Measurements from ENCODE around the gene GPR183. TPM values are rescaled to one million over a fixed set of nuclear protein-coding genes. Genes with fewer than 3 reads are reported as not detected.

GPR183 gene
- total and polyA plus RNA-seq, 10 of the 15 experiments (the other 5 are each of a cell fraction or from before 2014, with no cell fraction given), result 134 to 669 (median 225) TPM

GRCh38 chr13:99315186-99315585 is 8.0 kb upstream of the GPR183 start:
- in situ Hi-C loops (cut with MboI), result no loop called here
- ChIA-PET RAD21 (ENCODE audit: unreplicated experiment) (no interaction called here), SMC1A (ENCODE audit: uncharacterized antibody, unreplicated experiment) (interaction anchor here (1.5 to 2.0 kb wide), 2 partner anchors 10 to 39 kb away, joined by 4 to 7 read pairs; no protein-coding TSS in a partner anchor), CTCF (interaction anchor here (0.6 to 1.5 kb wide), 3 partner anchors 9 to 122 kb away, joined by 3 to 5 read pairs (median 4); no protein-coding TSS in a partner anchor), POLR2A (no interaction called here)
- peaks cover 29% of the 10 kb centered on the region for H3K79me2 ChIP-seq (ENCODE audit: control insufficient read depth, insufficient read depth, low read length)
- intact Hi-C loops (cut with micrococcal nuclease; ENCODE audit: unreplicated experiment), result no loop called here
- H2AFZ ChIP-seq (ENCODE audit: control insufficient read depth, low read depth, low read length), result no peak overlapping the region
- DNase-seq (ENCODE audit: low read depth, low spot score), result no peak
- H3K36me3 ChIP-seq (ENCODE audit: control insufficient read depth in 2 of 2, insufficient read depth in 2 of 2, low read length in 1 of 2), result peaks cover 0 to 5% of the 10 kb centered on the region in 2 experiments; a peak in 2 of 4 replicates
- BruUV-seq (replicated peaks), result no TSS peak
- H4K20me1 ChIP-seq (ENCODE audit: control insufficient read depth, insufficient read depth), result no peaks in the 10 kb centered on the region
- H3K4me3 ChIP-seq, result no peak overlapping the region
- FAIRE-seq, result no peak
- H3K27me3 ChIP-seq (replicated peaks in 1 of 2; ENCODE audit: control insufficient read depth in 2 of 2, insufficient read depth in 2 of 2, low read length in 1 of 2), result no peaks in the 10 kb centered on the region
- no peak overlapping the region for H3K9ac ChIP-seq (ENCODE audit: control insufficient read depth, insufficient read depth, low read length)
- H3K4me1 ChIP-seq (ENCODE audit: control insufficient read depth, insufficient read depth, low read length), result peaks cover 31% of the 10 kb centered on the region
- TF ChIP-seq SP1 (IDR thresholded peaks at IDR 0.05; ENCODE audit: low read depth, low read length), result no peak
- no peak overlapping the region for H3K27ac ChIP-seq (ENCODE audit: control insufficient read depth, insufficient read depth)
- no peaks in the 10 kb centered on the region for H3K9me3 ChIP-seq (replicated peaks; ENCODE audit: control insufficient read depth, insufficient read depth, low read length)
- no peak for ATAC-seq
- 98% methylated on average over 6 of the region's 6 CpGs for WGBS (ENCODE audit: insufficient coverage, insufficient replicate concordance, low lambda C conversion rate, missing lambda C conversion rate)
- H3K4me2 ChIP-seq (ENCODE audit: control insufficient read depth, insufficient read depth), result no peak overlapping the region

DNA sequence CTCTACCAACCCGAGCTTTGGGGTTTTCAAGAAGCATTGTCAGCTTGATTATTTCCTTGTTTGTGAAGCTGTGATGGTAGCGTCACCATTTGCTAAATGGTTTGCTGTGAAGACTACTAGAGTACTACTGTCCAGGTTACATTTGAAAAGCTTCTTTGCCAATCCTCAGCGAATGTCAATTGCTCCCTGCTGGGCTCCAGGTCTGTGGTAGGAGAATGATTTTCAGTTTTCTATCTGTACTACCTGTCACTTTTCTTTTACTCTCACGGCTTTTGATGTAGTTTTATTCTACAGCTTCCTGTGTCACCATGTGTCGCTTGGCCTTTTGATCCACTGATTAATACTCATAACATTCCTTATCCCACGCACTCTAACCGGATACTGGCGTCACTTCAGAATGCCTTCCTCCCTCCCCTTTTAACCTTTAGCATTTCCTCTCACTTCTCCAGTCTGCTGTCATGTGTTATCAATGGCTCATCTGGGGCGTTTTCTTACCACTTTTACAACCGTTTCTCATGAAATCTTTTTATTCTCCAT is 7.5 kb upstream of the GPR183 start:
- H3K4me1 ChIP-seq (ENCODE audit: control insufficient read depth, insufficient read depth, low read length), result peaks cover 35% of the 10 kb centered on the region
- no peaks in the 10 kb centered on the region for H4K20me1 ChIP-seq (ENCODE audit: control insufficient read depth, insufficient read depth)
- no peaks in the 10 kb centered on the region for H3K27me3 ChIP-seq (replicated peaks in 1 of 2; ENCODE audit: control insufficient read depth in 2 of 2, insufficient read depth in 2 of 2, low read length in 1 of 2)
- SMC1A ChIA-PET (ENCODE audit: uncharacterized antibody, unreplicated experiment), result interaction anchor here (0.5 to 2.0 kb wide), 8 partner anchors 10 to 73 kb away, joined by 3 to 7 read pairs (median 3); no protein-coding TSS in a partner anchor
- in situ Hi-C loops (cut with MboI) (no loop called here), intact Hi-C loops (cut with micrococcal nuclease; ENCODE audit: unreplicated experiment) (no loop called here)
- peaks cover 0 to 5% of the 10 kb centered on the region in 2 experiments; a peak in 2 of 4 replicates for H3K36me3 ChIP-seq (ENCODE audit: control insufficient read depth in 2 of 2, insufficient read depth in 2 of 2, low read length in 1 of 2)
- H3K9me3 ChIP-seq (replicated peaks; ENCODE audit: control insufficient read depth, insufficient read depth, low read length), result no peaks in the 10 kb centered on the region
- ATAC-seq (no peak), FAIRE-seq (no peak), DNase-seq (ENCODE audit: low read depth, low spot score) (no peak)
- no peak overlapping the region for H3K4me2 ChIP-seq (ENCODE audit: control insufficient read depth, insufficient read depth)
- H3K4me3 ChIP-seq, result no peak overlapping the region
- RAD21 ChIA-PET (ENCODE audit: unreplicated experiment), result no interaction called here
- H2AFZ ChIP-seq (ENCODE audit: control insufficient read depth, low read depth, low read length), result no peak overlapping the region
- H3K27ac ChIP-seq (ENCODE audit: control insufficient read depth, insufficient read depth), result no peak overlapping the region
- WGBS (ENCODE audit: insufficient coverage, insufficient replicate concordance, low lambda C conversion rate, missing lambda C conversion rate), result 97% methylated on average over 10 of the region's 10 CpGs
- H3K79me2 ChIP-seq (ENCODE audit: control insufficient read depth, insufficient read depth, low read length), result peaks cover 34% of the 10 kb centered on the region
- BruUV-seq (replicated peaks), result no TSS peak
- POLR2A ChIA-PET, result interaction anchor here (0.9 to 1.7 kb wide), 2 partner anchors 31 to 38 kb away, joined by 3 to 5 read pairs; no protein-coding TSS in a partner anchor
- no peak overlapping the region for H3K9ac ChIP-seq (ENCODE audit: control insufficient read depth, insufficient read depth, low read length)
- CTCF ChIA-PET, result interaction anchor here (0.6 to 1.5 kb wide), 3 partner anchors 10 to 122 kb away, joined by 3 to 5 read pairs (median 4); no protein-coding TSS in a partner anchor
- TF ChIP-seq RUNX3 (IDR thresholded peaks at IDR 0.05; ENCODE audit: low read length) (no peak), POLR2AphosphoS2 (IDR thresholded peaks at IDR 0.05; ENCODE audit: low read depth, low read length) (no peak), IKZF2 (IDR thresholded peaks at IDR 0.05) (no peak), NR2C1 (IDR thresholded peaks at IDR 0.05) (no peak), ZBTB11 (CRISPR knock-in tag; IDR thresholded peaks at IDR 0.05) (no peak), KDM1A (IDR thresholded peaks at IDR 0.05; ENCODE audit: borderline replicate concordance) (no peak), NRF1 (conservative IDR thresholded peaks at IDR 0.05; ENCODE audit: low read depth, low read length) (no peak)
- TF ChIP-seq, protein P1, sequence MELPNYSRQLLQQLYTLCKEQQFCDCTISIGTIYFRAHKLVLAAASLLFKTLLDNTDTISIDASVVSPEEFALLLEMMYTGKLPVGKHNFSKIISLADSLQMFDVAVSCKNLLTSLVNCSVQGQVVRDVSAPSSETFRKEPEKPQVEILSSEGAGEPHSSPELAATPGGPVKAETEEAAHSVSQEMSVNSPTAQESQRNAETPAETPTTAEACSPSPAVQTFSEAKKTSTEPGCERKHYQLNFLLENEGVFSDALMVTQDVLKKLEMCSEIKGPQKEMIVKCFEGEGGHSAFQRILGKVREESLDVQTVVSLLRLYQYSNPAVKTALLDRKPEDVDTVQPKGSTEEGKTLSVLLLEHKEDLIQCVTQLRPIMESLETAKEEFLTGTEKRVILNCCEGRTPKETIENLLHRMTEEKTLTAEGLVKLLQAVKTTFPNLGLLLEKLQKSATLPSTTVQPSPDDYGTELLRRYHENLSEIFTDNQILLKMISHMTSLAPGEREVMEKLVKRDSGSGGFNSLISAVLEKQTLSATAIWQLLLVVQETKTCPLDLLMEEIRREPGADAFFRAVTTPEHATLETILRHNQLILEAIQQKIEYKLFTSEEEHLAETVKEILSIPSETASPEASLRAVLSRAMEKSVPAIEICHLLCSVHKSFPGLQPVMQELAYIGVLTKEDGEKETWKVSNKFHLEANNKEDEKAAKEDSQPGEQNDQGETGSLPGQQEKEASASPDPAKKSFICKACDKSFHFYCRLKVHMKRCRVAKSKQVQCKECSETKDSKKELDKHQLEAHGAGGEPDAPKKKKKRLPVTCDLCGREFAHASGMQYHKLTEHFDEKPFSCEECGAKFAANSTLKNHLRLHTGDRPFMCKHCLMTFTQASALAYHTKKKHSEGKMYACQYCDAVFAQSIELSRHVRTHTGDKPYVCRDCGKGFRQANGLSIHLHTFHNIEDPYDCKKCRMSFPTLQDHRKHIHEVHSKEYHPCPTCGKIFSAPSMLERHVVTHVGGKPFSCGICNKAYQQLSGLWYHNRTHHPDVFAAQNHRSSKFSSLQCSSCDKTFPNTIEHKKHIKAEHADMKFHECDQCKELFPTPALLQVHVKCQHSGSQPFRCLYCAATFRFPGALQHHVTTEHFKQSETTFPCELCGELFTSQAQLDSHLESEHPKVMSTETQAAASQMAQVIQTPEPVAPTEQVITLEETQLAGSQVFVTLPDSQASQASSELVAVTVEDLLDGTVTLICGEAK (IDR thresholded peaks at IDR 0.05; ENCODE audit: borderline replicate concordance), result no peak

All from GM12878 (cell line).